Activated naive CD4-positive, alpha-beta T cell treated with anti-CD3 and anti-CD28 coated beads for 36 hours (primary cell): Measurements from ENCODE around the gene JAK1. TPM values are rescaled to one million over a fixed set of nuclear protein-coding genes. Genes with fewer than 3 reads are reported as not detected.

Experiments
- CTCF ChIA-PET: fragments of 350-600 bp; sonication (Branson Sonifier 250); formaldehyde crosslinking; loops from one replicate; lab custom pipeline; 2021; ENCODE audit warnings: antibody characterized with exemption; lab: Charles Lee
- DNase-seq: peaks from one replicate; pipeline ENCODE4 v3.0.0-alpha.2; 2020
- H3K27ac Mint-ChIP-seq: one replicate; pipeline ENCODE4 v1.8.0; 2021; ENCODE audit warnings: mild to moderate bottlenecking, mixed read lengths
- H3K27me3 Mint-ChIP-seq: one replicate; pipeline ENCODE4 v1.8.0; 2021; ENCODE audit warnings: low read depth, mixed read lengths
- H3K36me3 Mint-ChIP-seq: one replicate; pipeline ENCODE4 v1.8.0; 2021; ENCODE audit warnings: low read depth, mixed read lengths
- H3K4me1 Mint-ChIP-seq: one replicate; pipeline ENCODE4 v1.8.0; 2021; ENCODE audit warnings: low read depth, mixed read lengths
- H3K4me3 Mint-ChIP-seq: one replicate; pipeline ENCODE4 v1.8.0; 2021; ENCODE audit warnings: mild to moderate bottlenecking, moderate library complexity, mixed read lengths
- H3K9me3 Mint-ChIP-seq: one replicate; pipeline ENCODE4 v1.8.0; 2021; ENCODE audit warnings: mixed read lengths
- intact Hi-C: fragments of 100-400 bp; cut with micrococcal nuclease; formaldehyde crosslinking; loops from one replicate; pipeline ENCODE4 v1.15.1; 2023
- total RNA-seq, 2 experiments: library from RNA; stranded (reverse); gene quantifications; one replicate each; pipeline ENCODE4 v1.2.3, GENCODE V29; 2021

JAK1 gene
- total RNA-seq, 2 experiments from 2014 or later, result 139 to 140 TPM

DNA sequence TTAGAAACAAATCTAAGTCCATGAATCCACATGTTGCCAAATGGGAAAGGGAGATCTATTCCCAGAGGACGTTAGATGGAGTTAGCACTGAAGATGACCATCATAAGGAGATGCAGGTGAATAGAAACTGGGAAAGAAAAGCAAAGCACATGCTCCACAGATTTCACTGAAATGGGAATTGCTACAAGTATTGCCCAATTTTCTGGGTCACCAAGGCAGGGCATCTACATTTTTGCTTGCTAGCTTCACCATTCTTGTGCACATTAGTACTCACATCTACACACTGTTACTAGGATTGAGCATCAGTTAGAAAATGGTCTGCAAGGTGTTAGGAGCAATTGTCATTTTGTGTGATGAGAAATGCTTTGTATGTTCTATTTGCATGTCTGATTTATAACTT, 99.1 kb downstream of the JAK1 start:
- Mint-ChIP-seq H3K9me3 (no peaks in the 10 kb centered on the region), H3K4me3 (no peak overlapping the region), H3K4me1 (peaks cover 16% of the 10 kb centered on the region), H3K36me3 (peaks cover 41% of the 10 kb centered on the region), H3K27ac (no peak overlapping the region), H3K27me3 (no peaks in the 10 kb centered on the region)
- CTCF ChIA-PET, result interaction anchor here (1.3 kb wide), 1 partner anchor 208 kb away, joined by 3 read pairs; no protein-coding TSS in a partner anchor
- no peak for DNase-seq
- intact Hi-C loops, result no loop called here

GRCh38 chr1:64866689-64867088, 99.7 kb downstream of the JAK1 start:
- no peak for DNase-seq
- H3K4me3 Mint-ChIP-seq, result no peak overlapping the region
- CTCF ChIA-PET, result no interaction called here
- H3K36me3 Mint-ChIP-seq, result peaks cover 41% of the 10 kb centered on the region
- H3K9me3 Mint-ChIP-seq, result no peaks in the 10 kb centered on the region
- intact Hi-C loops, result no loop called here
- no peaks in the 10 kb centered on the region for H3K27me3 Mint-ChIP-seq
- H3K27ac Mint-ChIP-seq, result no peak overlapping the region
- H3K4me1 Mint-ChIP-seq, result peaks cover 16% of the 10 kb centered on the region

- peak overlapping the region; percentile 63 for H3K27ac Mint-ChIP-seq
- DNase-seq, result no peak
- CTCF ChIA-PET, result interaction anchor here (0.6 to 1.5 kb wide), 4 partner anchors 11 to 210 kb away, joined by 3 to 4 read pairs (median 4); no protein-coding TSS in a partner anchor
- H3K36me3 Mint-ChIP-seq, result peaks cover 35% of the 10 kb centered on the region
- no peaks in the 10 kb centered on the region for H3K27me3 Mint-ChIP-seq
- no peaks in the 10 kb centered on the region for H3K9me3 Mint-ChIP-seq
- no peak overlapping the region for H3K4me3 Mint-ChIP-seq
- intact Hi-C loops, result no loop called here
- H3K4me1 Mint-ChIP-seq, result peaks cover 19% of the 10 kb centered on the region
Measured at GRCh38 chr1:64865105-64865757, 101.1 kb downstream of the JAK1 start.

GRCh38 chr1:64864018-64864940, 102.1 kb downstream of the JAK1 start:
- peaks cover 35% of the 10 kb centered on the region for H3K36me3 Mint-ChIP-seq

GRCh38 chr1:64861611-64862010, 104.7 kb downstream of the JAK1 start:
- Mint-ChIP-seq H3K4me1 (peaks cover 19% of the 10 kb centered on the region), H3K36me3 (peaks cover 43% of the 10 kb centered on the region), H3K27me3 (no peaks in the 10 kb centered on the region), H3K4me3 (no peak overlapping the region), H3K9me3 (no peaks in the 10 kb centered on the region), H3K27ac (peak overlapping the region; percentile 38)
- peak; percentile 14 for DNase-seq
- intact Hi-C loops, result loop anchor here (1.0 kb wide), 2 partner anchors 16 to 180 kb away; no protein-coding TSS in a partner anchor
- CTCF ChIA-PET, result interaction anchor here (0.6 kb wide), 1 partner anchor 25 kb away, joined by 6 read pairs; no protein-coding TSS in a partner anchor

More at GRCh38 chr1:64864018-64864940, 102.1 kb downstream of the JAK1 start:
- no peak overlapping the region for H3K4me3 Mint-ChIP-seq
- intact Hi-C loops, result loop anchor here (1.0 kb wide), 2 partner anchors 35 to 101 kb away; no protein-coding TSS in a partner anchor
- DNase-seq, result peak; percentile 60
- H3K9me3 Mint-ChIP-seq, result no peaks in the 10 kb centered on the region
- H3K27ac Mint-ChIP-seq, result peak overlapping the region; percentile 63
- H3K27me3 Mint-ChIP-seq, result no peaks in the 10 kb centered on the region
- CTCF ChIA-PET, result interaction anchor here (0.7 to 1.5 kb wide), 4 partner anchors 12 to 157 kb away, joined by 3 to 4 read pairs (median 4); no protein-coding TSS in a partner anchor
- peaks cover 19% of the 10 kb centered on the region for H3K4me1 Mint-ChIP-seq

GRCh38 chr1:64857347-64857746, 109.0 kb downstream of the JAK1 start:
- Mint-ChIP-seq H3K27me3 (no peaks in the 10 kb centered on the region), H3K4me1 (peaks cover 7% of the 10 kb centered on the region), H3K4me3 (no peak overlapping the region), H3K9me3 (no peaks in the 10 kb centered on the region), H3K36me3 (peaks cover 41% of the 10 kb centered on the region), H3K27ac (no peak overlapping the region)
- intact Hi-C loops, result no loop called here
- DNase-seq, result no peak
- CTCF ChIA-PET, result interaction anchor here (0.6 to 1.0 kb wide), 2 partner anchors 167 to 218 kb away, joined by 3 read pairs; no protein-coding TSS in a partner anchor

DNA sequence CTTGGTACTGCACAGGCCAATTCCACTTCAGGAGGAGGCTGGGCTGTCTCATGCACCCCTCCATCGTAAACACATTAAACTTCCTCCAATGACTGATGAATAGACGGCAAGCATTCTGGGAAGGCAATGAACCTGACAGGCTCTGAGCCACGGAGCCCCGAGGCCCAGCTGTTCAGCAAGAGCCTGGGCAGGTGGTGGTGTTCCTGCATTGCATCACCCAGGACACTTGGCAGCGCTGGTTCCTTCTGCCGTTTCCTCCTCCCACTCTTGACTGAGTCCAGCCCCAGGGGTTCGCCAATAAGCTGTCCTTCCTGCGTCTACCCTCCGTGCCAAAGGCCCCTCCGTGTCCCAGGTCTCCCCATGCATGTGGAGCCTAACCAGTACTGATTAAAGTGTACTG, 109.8 kb downstream of the JAK1 start:
- H3K36me3 Mint-ChIP-seq, result peaks cover 41% of the 10 kb centered on the region
- H3K4me1 Mint-ChIP-seq, result peaks cover 6% of the 10 kb centered on the region
- intact Hi-C loops, result no loop called here
- peak overlapping the region; percentile 67 for H3K27ac Mint-ChIP-seq
- no peaks in the 10 kb centered on the region for H3K9me3 Mint-ChIP-seq
- CTCF ChIA-PET, result interaction anchor here (0.6 to 1.0 kb wide), 2 partner anchors 174 to 219 kb away, joined by 3 read pairs; no protein-coding TSS in a partner anchor
- no peak for DNase-seq
- H3K4me3 Mint-ChIP-seq, result no peak overlapping the region
- no peaks in the 10 kb centered on the region for H3K27me3 Mint-ChIP-seq

- H3K27ac Mint-ChIP-seq, result no peak overlapping the region
- no peaks in the 10 kb centered on the region for H3K27me3 Mint-ChIP-seq
- peaks cover 4% of the 10 kb centered on the region for H3K4me1 Mint-ChIP-seq
- no peaks in the 10 kb centered on the region for H3K9me3 Mint-ChIP-seq
- H3K36me3 Mint-ChIP-seq, result peaks cover 41% of the 10 kb centered on the region
- no peak for DNase-seq
- intact Hi-C loops, result no loop called here
- H3K4me3 Mint-ChIP-seq, result no peak overlapping the region
- CTCF ChIA-PET, result no interaction called here
Measured at GRCh38 chr1:64855557-64855956, 110.8 kb downstream of the JAK1 start.

GRCh38 chr1:64854674-64855073, 111.7 kb downstream of the JAK1 start:
- peaks cover 45% of the 10 kb centered on the region for H3K36me3 Mint-ChIP-seq
- DNase-seq, result no peak
- CTCF ChIA-PET, result no interaction called here
- intact Hi-C loops, result no loop called here
- no peaks in the 10 kb centered on the region for H3K27me3 Mint-ChIP-seq
- H3K4me1 Mint-ChIP-seq, result peaks cover 4% of the 10 kb centered on the region
- H3K27ac Mint-ChIP-seq, result peak overlapping the region; percentile 18
- no peak overlapping the region for H3K4me3 Mint-ChIP-seq
- H3K9me3 Mint-ChIP-seq, result no peaks in the 10 kb centered on the region

GRCh38 chr1:64851664-64852063, 114.7 kb downstream of the JAK1 start:
- peaks cover 34% of the 10 kb centered on the region for H3K36me3 Mint-ChIP-seq
- H3K27ac Mint-ChIP-seq, result no peak overlapping the region
- intact Hi-C loops, result no loop called here
- no peak for DNase-seq
- no peak overlapping the region for H3K4me3 Mint-ChIP-seq
- CTCF ChIA-PET, result interaction anchor here (0.7 kb wide), 1 partner anchor 150 kb away, joined by 3 read pairs; no protein-coding TSS in a partner anchor
- H3K27me3 Mint-ChIP-seq, result no peaks in the 10 kb centered on the region
- H3K4me1 Mint-ChIP-seq, result peaks cover 4% of the 10 kb centered on the region
- no peaks in the 10 kb centered on the region for H3K9me3 Mint-ChIP-seq

GRCh38 chr1:64850846-64851245, 115.5 kb downstream of the JAK1 start:
- intact Hi-C loops, result no loop called here
- Mint-ChIP-seq H3K4me3 (no peak overlapping the region), H3K9me3 (no peaks in the 10 kb centered on the region), H3K36me3 (peaks cover 35% of the 10 kb centered on the region), H3K27me3 (no peaks in the 10 kb centered on the region), H3K27ac (no peak overlapping the region), H3K4me1 (peaks cover 4% of the 10 kb centered on the region)
- DNase-seq, result no peak
- CTCF ChIA-PET, result no interaction called here

GRCh38 chr1:64849942-64850341, 116.4 kb downstream of the JAK1 start:
- CTCF ChIA-PET, result no interaction called here
- H3K36me3 Mint-ChIP-seq, result peaks cover 30% of the 10 kb centered on the region

More at GRCh38 chr1:64849942-64850341, 116.4 kb downstream of the JAK1 start:
- H3K9me3 Mint-ChIP-seq, result no peaks in the 10 kb centered on the region
- H3K4me3 Mint-ChIP-seq, result no peak overlapping the region
- H3K27me3 Mint-ChIP-seq, result no peaks in the 10 kb centered on the region
- intact Hi-C loops, result no loop called here
- peaks cover 4% of the 10 kb centered on the region for H3K4me1 Mint-ChIP-seq
- DNase-seq, result no peak
- H3K27ac Mint-ChIP-seq, result no peak overlapping the region
